Esophagus (tissue), 2 donors: Measurements from ENCODE around the gene GABARAP. TPM values are rescaled to one million over a fixed set of nuclear protein-coding genes. Genes with fewer than 3 reads are reported as not detected.

Source experiments
- H3K27ac ChIP-seq, 2 donors: one replicate each; pipeline ENCODE4 v1.5.1; 2013; ENCODE audit warnings: low read depth in 2 of 2, mild to moderate bottlenecking in 2 of 2, inconsistent platforms in 1 of 2, low read length in 1 of 2, moderate library complexity in 1 of 2
- H3K27me3 ChIP-seq, 2 donors: one replicate each; pipeline ENCODE4 v1.6.1; 2013; ENCODE audit warnings: low read length in 2 of 2, control low read depth in 1 of 2, mild to moderate bottlenecking in 1 of 2; ENCODE audit not compliant: insufficient read depth in 2 of 2, control insufficient read depth in 1 of 2
- H3K36me3 ChIP-seq, 2 donors: one replicate each; pipeline ENCODE4 v1.6.1; 2013; ENCODE audit warnings: low read length in 1 of 2; ENCODE audit not compliant: control insufficient read depth in 2 of 2, insufficient read depth in 2 of 2
- H3K4me1 ChIP-seq, 2 donors: one replicate each; pipeline ENCODE4 v1.6.1; 2013; ENCODE audit warnings: low read length in 1 of 2; ENCODE audit not compliant: control insufficient read depth in 2 of 2, insufficient read depth in 2 of 2
- H3K4me3 ChIP-seq, 2 donors: one replicate each; pipeline ENCODE4 v1.5.1; 2013; ENCODE audit warnings: low read length in 2 of 2, mild to moderate bottlenecking in 2 of 2, low read depth in 1 of 2, moderate library complexity in 1 of 2
- H3K9me3 ChIP-seq, 2 donors: one replicate each; pipeline ENCODE4 v1.6.1; 2013; ENCODE audit warnings: mild to moderate bottlenecking in 2 of 2, low read depth in 1 of 2, low read length in 1 of 2, moderate library complexity in 1 of 2; ENCODE audit not compliant: control insufficient read depth in 2 of 2, insufficient read depth in 1 of 2
- WGBS, 2 donors: extraction: QIAGEN DNeasy Blood & Tissue Kit; methylation state at CpG; one replicate each; pipeline ENCODE4 v1.1.7; 2013; 5-methylcytosine and 5-hydroxymethylcytosine counted together
- polyA plus RNA-seq, 2 donors: library from polyadenylated mRNA; stranded (reverse); fragments of 200-250 nt; gene quantifications; one replicate each; pipeline ENCODE4 v1.2.3, GENCODE V29; 2013
- donor health status: healthy with polysubstance abuse.
- donor health status: Bipolar disorder and iron deficiency.

Gene GABARAP
- polyA plus RNA-seq, 2 donors = 354 to 393 TPM

GRCh38 chr17:7203391-7203790, 38.9 kb downstream of the GABARAP start:
- H3K36me3 ChIP-seq = peaks cover 0 to 17% of the 10 kb centered on the region in 2 donors
- H3K27ac ChIP-seq = no peak overlapping the region
- WGBS, 2 donors = 90 to 92% methylated on average over 16 of the region's 16 CpGs
- H3K4me3 ChIP-seq = no peak overlapping the region
- H3K9me3 ChIP-seq = no peaks in the 10 kb centered on the region
- H3K4me1 ChIP-seq = peaks cover 2 to 13% of the 10 kb centered on the region in 2 donors
- no peaks in the 10 kb centered on the region for H3K27me3 ChIP-seq

DNA sequence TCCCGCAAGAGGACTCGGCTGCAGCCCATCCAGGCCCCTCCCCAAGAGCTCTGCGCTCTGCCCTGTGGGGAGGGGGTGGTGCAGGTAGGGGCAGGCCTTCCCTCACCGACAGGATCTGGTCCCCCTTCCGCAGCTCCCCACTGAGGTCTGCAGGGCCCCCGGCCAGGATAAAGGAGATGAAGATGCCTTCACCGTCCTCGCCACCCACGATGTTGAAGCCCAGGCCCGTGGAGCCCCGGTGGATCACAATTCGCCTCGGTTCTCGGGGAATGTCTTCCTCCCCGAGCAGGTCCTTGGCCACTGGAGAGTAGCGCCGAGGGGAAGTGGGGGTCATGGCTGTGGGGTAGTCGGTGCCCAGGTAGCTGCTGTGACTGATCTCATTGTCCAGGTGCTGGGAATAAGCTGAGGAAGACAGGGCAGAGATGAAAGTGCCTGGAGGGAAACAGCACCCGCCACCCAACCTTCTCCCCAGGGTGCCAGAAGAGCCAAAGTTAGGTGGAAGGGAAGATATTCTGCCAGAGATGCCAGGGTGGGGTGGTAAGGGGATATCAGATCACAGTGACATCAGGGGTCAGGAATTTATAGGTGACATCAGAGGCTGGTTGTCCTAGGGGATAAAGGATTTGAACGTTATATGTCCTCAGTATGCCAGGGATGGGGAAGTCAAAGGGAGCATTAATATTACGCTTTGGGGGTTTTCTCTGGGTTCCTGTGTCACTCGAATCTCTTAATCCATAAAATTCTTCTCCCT, 45.4 kb downstream of the GABARAP start:
- Histone ChIP-seq H3K27ac (no peak overlapping the region), H3K4me3 (no peak overlapping the region), H3K4me1 (no peaks in the 10 kb centered on the region), H3K36me3 (peaks cover 0 to 10% of the 10 kb centered on the region in 2 donors), H3K9me3 (no peaks in the 10 kb centered on the region), H3K27me3 (no peaks in the 10 kb centered on the region)
- WGBS, 2 donors = 91 to 94% methylated on average over 22 of the region's 22 CpGs

- no peak overlapping the region for H3K4me3 ChIP-seq
- H3K9me3 ChIP-seq = no peaks in the 10 kb centered on the region
- H3K27me3 ChIP-seq = no peaks in the 10 kb centered on the region
- no peak overlapping the region for H3K27ac ChIP-seq
- no peaks in the 10 kb centered on the region for H3K4me1 ChIP-seq
- peaks cover 0 to 10% of the 10 kb centered on the region in 2 donors for H3K36me3 ChIP-seq
- WGBS, 2 donors = 92 to 95% methylated on average over 12 of the region's 12 CpGs
Observed at GRCh38 chr17:7195971-7196370, 46.3 kb downstream of the GABARAP start.

DNA sequence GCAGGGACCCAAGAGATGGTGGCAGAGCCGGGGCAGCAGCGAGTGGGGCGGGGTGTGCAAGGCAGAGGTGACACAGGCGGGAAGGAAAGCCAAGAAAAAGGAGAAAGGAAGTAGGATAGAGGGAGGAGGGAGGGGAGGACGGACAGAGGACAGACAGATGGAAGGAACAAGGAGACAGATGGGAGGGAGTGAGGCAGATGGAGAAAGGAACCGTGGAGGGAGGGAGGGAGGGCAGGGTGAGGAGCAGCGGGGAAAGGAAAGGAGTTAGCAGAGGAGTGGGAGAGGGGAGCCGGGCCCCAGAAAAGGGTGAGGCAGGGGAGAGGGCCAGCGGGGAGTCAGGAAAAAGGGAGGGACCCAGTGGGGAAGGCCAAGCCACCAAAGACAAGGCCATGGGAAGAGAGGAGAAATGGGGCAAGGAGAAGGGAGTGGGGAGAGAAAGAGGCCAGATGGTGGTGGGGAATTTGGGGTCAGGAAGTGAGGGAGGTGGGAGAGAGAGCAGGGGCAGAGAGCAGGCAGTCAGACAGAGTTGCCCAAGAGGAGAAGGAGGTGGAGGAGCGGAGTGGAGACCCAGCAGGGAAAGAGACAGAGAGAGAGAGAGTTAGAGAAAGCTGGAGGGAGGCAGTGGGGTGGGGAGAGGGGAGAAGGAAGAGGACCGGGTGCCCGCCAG, 49.8 kb downstream of the GABARAP start:
- H3K27ac ChIP-seq = no peak overlapping the region
- no peak overlapping the region for H3K4me3 ChIP-seq
- H3K9me3 ChIP-seq = no peaks in the 10 kb centered on the region
- H3K27me3 ChIP-seq = no peaks in the 10 kb centered on the region
- H3K36me3 ChIP-seq = peaks cover 0 to 10% of the 10 kb centered on the region in 2 donors
- no peaks in the 10 kb centered on the region for H3K4me1 ChIP-seq
- 74 to 77% methylated on average over 12 of the region's 12 CpGs for WGBS, 2 donors

GRCh38 chr17:7191571-7192270, 50.5 kb downstream of the GABARAP start:
- H3K4me3 ChIP-seq = no peak overlapping the region
- 78 to 79% methylated on average over 26 of the region's 26 CpGs for WGBS, 2 donors
- peaks cover 0 to 10% of the 10 kb centered on the region in 2 donors for H3K36me3 ChIP-seq
- H3K9me3 ChIP-seq = no peaks in the 10 kb centered on the region
- no peaks in the 10 kb centered on the region for H3K27me3 ChIP-seq
- H3K27ac ChIP-seq = no peak overlapping the region
- no peaks in the 10 kb centered on the region for H3K4me1 ChIP-seq

DNA sequence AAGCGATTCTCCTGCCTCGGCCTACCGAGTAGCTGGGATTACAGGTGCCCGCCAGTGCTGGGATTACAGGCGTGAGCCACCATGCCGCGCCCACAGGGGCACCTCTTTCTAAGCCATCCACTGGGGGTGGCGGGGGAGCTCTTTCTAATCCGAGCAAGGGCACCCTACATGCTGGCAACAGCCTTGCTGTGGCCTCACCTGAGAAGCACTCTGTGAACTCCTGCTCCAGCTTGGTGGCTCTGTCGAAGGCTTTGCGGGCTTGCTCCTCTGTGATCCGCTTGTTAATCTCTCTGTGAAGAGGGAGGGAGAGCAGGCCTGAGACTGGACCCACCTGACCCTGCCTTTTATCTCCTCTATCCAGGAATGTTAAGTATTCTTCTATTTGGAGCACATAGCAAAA, 51.2 kb downstream of the GABARAP start:
- no peak overlapping the region for H3K4me3 ChIP-seq
- no peaks in the 10 kb centered on the region for H3K27me3 ChIP-seq
- no peaks in the 10 kb centered on the region for H3K4me1 ChIP-seq
- H3K9me3 ChIP-seq = no peaks in the 10 kb centered on the region
- peaks cover 0 to 4% of the 10 kb centered on the region in 2 donors for H3K36me3 ChIP-seq
- H3K27ac ChIP-seq = no peak overlapping the region
- WGBS, 2 donors = 92 to 95% methylated on average over 12 of the region's 12 CpGs

GRCh38 chr17:7190276-7190917, 51.9 kb downstream of the GABARAP start:
- Histone ChIP-seq H3K9me3 (no peaks in the 10 kb centered on the region), H3K36me3 (peaks cover 0 to 2% of the 10 kb centered on the region in 2 donors), H3K4me3 (no peak overlapping the region), H3K4me1 (no peaks in the 10 kb centered on the region), H3K27me3 (no peaks in the 10 kb centered on the region), H3K27ac (no peak overlapping the region)
- 85 to 86% methylated on average over 14 of the region's 14 CpGs for WGBS, 2 donors

Other genes starting within 250 kb of the GABARAP start
- gene ALOX12, start 246.4 kb downstream of the GABARAP start, polyA plus RNA-seq = 10 to 100 TPM; 54.4 to 66.5 TPM
- gene RNASEK, start 229.8 kb downstream of the GABARAP start, polyA plus RNA-seq = 100 to 1,000 TPM; 216 to 253 TPM
- gene BCL6B, start 219.4 kb downstream of the GABARAP start, polyA plus RNA-seq = 1 to 10 TPM; 1.5 to 1.8 TPM
- gene SLC16A13, start 206.4 kb downstream of the GABARAP start, polyA plus RNA-seq = 1 to 10 TPM; 4.8 TPM
- gene SLC16A11, start 198.4 kb downstream of the GABARAP start, polyA plus RNA-seq = 1 to 10 TPM; 1.9 to 2.3 TPM
- gene CLEC10A, start 162.2 kb downstream of the GABARAP start, polyA plus RNA-seq = 1 to 10 TPM; 1.7 to 6.0 TPM
- gene ASGR2, start 127.6 kb downstream of the GABARAP start, polyA plus RNA-seq = under 1 TPM; 0.24 to 1.00 TPM
- gene ASGR1, start 63.1 kb downstream of the GABARAP start, polyA plus RNA-seq = 1 to 10 TPM in 1 of 2 donors, under 1 TPM in 1; 0.84 to 2.0 TPM
- gene DLG4, start 22.6 kb downstream of the GABARAP start, polyA plus RNA-seq = 10 to 100 TPM in 1 of 2 donors, 1 to 10 TPM in 1; 3.2 to 11.8 TPM
- gene ACADVL, start 22.5 kb downstream of the GABARAP start, polyA plus RNA-seq = 100 to 1,000 TPM; 484 to 979 TPM
- gene DVL2, start 7.9 kb downstream of the GABARAP start, polyA plus RNA-seq = 10 to 100 TPM; 20.8 to 32.2 TPM
- 10 to 100 TPM; 22.4 to 29.6 TPM for gene PHF23, start 3.0 kb downstream of the GABARAP start, polyA plus RNA-seq
- gene CTDNEP1, start 9.3 kb upstream of the GABARAP start, polyA plus RNA-seq = 10 to 100 TPM; 42.4 to 58.5 TPM
- 10 to 100 TPM; 14.7 to 39.0 TPM for gene ELP5, start 9.8 kb upstream of the GABARAP start, polyA plus RNA-seq
- gene CLDN7, start 20.0 kb upstream of the GABARAP start, polyA plus RNA-seq = 100 to 1,000 TPM; 271 to 275 TPM
- gene SLC2A4, start 39.3 kb upstream of the GABARAP start, polyA plus RNA-seq = 1 to 10 TPM; 5.4 to 7.6 TPM
- 10 to 100 TPM in 1 of 2 donors, 1 to 10 TPM in 1; 2.8 to 13.0 TPM for gene YBX2, start 52.2 kb upstream of the GABARAP start, polyA plus RNA-seq
- gene EIF5A, start 65.2 kb upstream of the GABARAP start, polyA plus RNA-seq = 100 to 1,000 TPM; 597 to 599 TPM
- 10 to 100 TPM; 54.5 to 56.5 TPM for gene GPS2, start 72.9 kb upstream of the GABARAP start, polyA plus RNA-seq
- gene NEURL4, start 86.9 kb upstream of the GABARAP start, polyA plus RNA-seq = 10 to 100 TPM; 15.7 to 32.1 TPM
- gene ACAP1, start 94.1 kb upstream of the GABARAP start, polyA plus RNA-seq = 1 to 10 TPM; 5.3 to 9.7 TPM
- 10 to 100 TPM; 39.3 to 75.9 TPM for gene KCTD11, start 109.7 kb upstream of the GABARAP start, polyA plus RNA-seq
- under 1 TPM in 1 of 2 donors, not detected in 1; 0.18 TPM for gene TMEM95, start 112.7 kb upstream of the GABARAP start, polyA plus RNA-seq
- gene TNK1, start 138.6 kb upstream of the GABARAP start, polyA plus RNA-seq = 1 to 10 TPM; 6.1 to 9.3 TPM
- gene PLSCR3, start 152.1 kb upstream of the GABARAP start, polyA plus RNA-seq = 10 to 100 TPM; 24.7 to 31.0 TPM
- 100 to 1,000 TPM; 105 to 158 TPM for gene TMEM256, start 161.6 kb upstream of the GABARAP start, polyA plus RNA-seq
- gene NLGN2, start 165.4 kb upstream of the GABARAP start, polyA plus RNA-seq = 1 to 10 TPM; 4.2 to 5.5 TPM
- not detected for gene SPEM1, start 177.9 kb upstream of the GABARAP start, polyA plus RNA-seq
- not detected for gene SPEM2, start 183.2 kb upstream of the GABARAP start, polyA plus RNA-seq
- gene SPEM3, start 186.4 kb upstream of the GABARAP start, polyA plus RNA-seq = not detected
- gene TMEM102, start 193.0 kb upstream of the GABARAP start, polyA plus RNA-seq = 1 to 10 TPM; 6.8 to 9.8 TPM
- gene FGF11, start 197.1 kb upstream of the GABARAP start, polyA plus RNA-seq = 10 to 100 TPM in 1 of 2 donors, 1 to 10 TPM in 1; 5.6 to 16.5 TPM
- 1 to 10 TPM; 7.0 to 7.4 TPM for gene CHRNB1, start 202.6 kb upstream of the GABARAP start, polyA plus RNA-seq
- 10 to 100 TPM; 15.5 to 19.1 TPM for gene ZBTB4, start 237.2 kb upstream of the GABARAP start, polyA plus RNA-seq
- gene SLC35G6, start 239.0 kb upstream of the GABARAP start, polyA plus RNA-seq = under 1 TPM in 1 of 2 donors, not detected in 1; 0.01 TPM
- gene POLR2A, start 241.9 kb upstream of the GABARAP start, polyA plus RNA-seq = 10 to 100 TPM; 33.8 to 56.6 TPM